Thoracic aorta (tissue), 2 donors: ENCODE results near the gene TMEM39B. TPM values are rescaled to one million over a fixed set of nuclear protein-coding genes. Genes with fewer than 3 reads are reported as not detected.
"Not testable (repeated sequence)": the region's sequence is repeated elsewhere in the genome, so short reads cannot be mapped to it uniquely, and the experiment has no call there.

Source experiments
- ATAC-seq: fragments of 150-250 bp; one replicate; pipeline ENCODE4 v1.8.0; 2017; ENCODE audit warnings: low read depth; ENCODE audit not compliant: insufficient number of reproducible peaks, low FRiP score
- DNase-seq: peaks from one replicate; pipeline ENCODE4 v3.0.0-alpha.2; 2020; ENCODE audit warnings: low spot score
- H3K27ac ChIP-seq, 2 donors: fragments of 200-600 bp; sonication (generic); 1 replicate in 1 of 2; 2 replicates in 1 of 2; pipeline ENCODE4 v1.5.1; 2016; ENCODE audit warnings: mild to moderate bottlenecking in 2 of 2, moderate library complexity in 2 of 2
- H3K27me3 ChIP-seq: fragments of 200-600 bp; sonication (generic); replicated peaks from 2 replicates; pipeline ENCODE4 v1.6.0; 2016; ENCODE audit warnings: mild to moderate bottlenecking; ENCODE audit not compliant: insufficient read depth
- H3K36me3 ChIP-seq: fragments of 200-600 bp; sonication (generic); one replicate; pipeline ENCODE4 v1.5.1; 2016
- H3K4me1 ChIP-seq, 2 donors: fragments of 200-600 bp; sonication (generic); 1 replicate in 1 of 2; 2 replicates in 1 of 2; pipeline versions ENCODE4 v1.5.1 to v1.6.0; 2016; ENCODE audit warnings: low read depth in 2 of 2, mild to moderate bottlenecking in 1 of 2; ENCODE audit not compliant: control insufficient read depth in 1 of 2
- H3K4me3 ChIP-seq: fragments of 200-600 bp; sonication (generic); 2 replicates; pipeline ENCODE4 v1.5.1; 2016; ENCODE audit warnings: mild to moderate bottlenecking
- H3K9me3 ChIP-seq: fragments of 200-600 bp; sonication (generic); 2 replicates; pipeline ENCODE4 v1.5.1; 2016
- total RNA-seq, 2 donors: library from RNA; depleted of rRNA; stranded (reverse); fragments of >200 nt; gene quantifications; one replicate each; pipeline versions ENCODE4 v1.1.0 to v1.2.3, GENCODE V29; 2016
- TF ChIP-seq, protein P1 (sequence below): fragments of 200-600 bp; sonication (generic); IDR thresholded peaks from one replicate; pipeline ENCODE4 v1.5.1; 2019; ENCODE audit warnings: antibody characterized with exemption

The TMEM39B gene
- total RNA-seq, 2 donors from 2014 or later, result 5.1 to 5.8 TPM

DNA sequence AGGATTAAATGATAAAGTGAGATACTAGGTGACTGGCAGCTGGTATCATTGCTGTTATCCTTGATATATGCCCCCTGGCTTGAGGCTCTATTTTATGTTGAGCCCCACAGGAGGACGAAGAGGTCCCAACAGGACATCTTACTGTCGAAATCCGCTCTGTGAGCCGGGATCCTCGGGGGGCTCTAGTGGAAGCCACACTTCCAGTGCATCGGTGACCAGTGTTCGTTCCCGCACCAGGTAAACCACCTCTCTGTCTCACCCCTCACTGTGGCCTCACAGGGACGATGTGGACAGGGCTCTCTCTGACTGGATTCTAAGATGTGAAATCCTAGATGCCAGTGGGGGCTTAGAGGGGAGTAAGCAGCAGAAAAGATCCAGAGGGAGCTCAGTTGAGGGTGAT lies 2.1 kb downstream of the TMEM39B start:
- peaks cover 28% of the 10 kb centered on the region for H3K36me3 ChIP-seq
- TF ChIP-seq, protein P1, sequence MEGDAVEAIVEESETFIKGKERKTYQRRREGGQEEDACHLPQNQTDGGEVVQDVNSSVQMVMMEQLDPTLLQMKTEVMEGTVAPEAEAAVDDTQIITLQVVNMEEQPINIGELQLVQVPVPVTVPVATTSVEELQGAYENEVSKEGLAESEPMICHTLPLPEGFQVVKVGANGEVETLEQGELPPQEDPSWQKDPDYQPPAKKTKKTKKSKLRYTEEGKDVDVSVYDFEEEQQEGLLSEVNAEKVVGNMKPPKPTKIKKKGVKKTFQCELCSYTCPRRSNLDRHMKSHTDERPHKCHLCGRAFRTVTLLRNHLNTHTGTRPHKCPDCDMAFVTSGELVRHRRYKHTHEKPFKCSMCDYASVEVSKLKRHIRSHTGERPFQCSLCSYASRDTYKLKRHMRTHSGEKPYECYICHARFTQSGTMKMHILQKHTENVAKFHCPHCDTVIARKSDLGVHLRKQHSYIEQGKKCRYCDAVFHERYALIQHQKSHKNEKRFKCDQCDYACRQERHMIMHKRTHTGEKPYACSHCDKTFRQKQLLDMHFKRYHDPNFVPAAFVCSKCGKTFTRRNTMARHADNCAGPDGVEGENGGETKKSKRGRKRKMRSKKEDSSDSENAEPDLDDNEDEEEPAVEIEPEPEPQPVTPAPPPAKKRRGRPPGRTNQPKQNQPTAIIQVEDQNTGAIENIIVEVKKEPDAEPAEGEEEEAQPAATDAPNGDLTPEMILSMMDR, result no peak

DNA sequence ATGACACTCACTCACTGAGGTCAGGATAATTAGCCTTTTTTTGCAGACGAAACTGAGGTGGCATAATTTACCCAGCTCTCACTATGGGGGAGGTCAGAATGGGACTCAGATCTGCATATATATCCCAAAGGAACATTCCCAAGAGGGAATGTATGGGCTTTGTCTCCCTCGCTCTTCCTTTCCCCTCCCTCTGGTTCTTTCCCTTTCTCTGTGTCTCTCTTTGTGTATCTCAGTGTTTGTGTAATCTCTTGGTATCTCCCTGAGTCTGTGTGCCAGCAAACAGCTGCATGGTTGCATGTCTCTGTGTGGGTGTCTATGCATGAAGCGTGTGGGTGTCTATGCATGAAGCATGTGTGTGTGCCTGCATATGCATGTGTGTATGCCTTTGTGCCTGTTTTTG lies 4.7 kb downstream of the TMEM39B start:
- H3K4me1 ChIP-seq, result peaks cover 5 to 12% of the 10 kb centered on the region in 2 donors
- ATAC-seq, result no peak
- no peak overlapping the region for H3K27ac ChIP-seq
- no peak for DNase-seq
- H3K36me3 ChIP-seq, result peaks cover 28% of the 10 kb centered on the region
- H3K4me3 ChIP-seq, result no peak overlapping the region
- TF ChIP-seq, protein P1, result no peak
- H3K27me3 ChIP-seq, result no peaks in the 10 kb centered on the region
- no peaks in the 10 kb centered on the region for H3K9me3 ChIP-seq

More for the DNA sequence above, 2.1 kb downstream of the TMEM39B start:
- Histone ChIP-seq H3K27ac (no peak overlapping the region), H3K9me3 (no peaks in the 10 kb centered on the region), H3K27me3 (no peaks in the 10 kb centered on the region), H3K4me3 (no peak overlapping the region), H3K4me1 (peaks cover 15 to 30% of the 10 kb centered on the region in 2 donors)
- ATAC-seq, result no peak
- DNase-seq, result no peak

DNA sequence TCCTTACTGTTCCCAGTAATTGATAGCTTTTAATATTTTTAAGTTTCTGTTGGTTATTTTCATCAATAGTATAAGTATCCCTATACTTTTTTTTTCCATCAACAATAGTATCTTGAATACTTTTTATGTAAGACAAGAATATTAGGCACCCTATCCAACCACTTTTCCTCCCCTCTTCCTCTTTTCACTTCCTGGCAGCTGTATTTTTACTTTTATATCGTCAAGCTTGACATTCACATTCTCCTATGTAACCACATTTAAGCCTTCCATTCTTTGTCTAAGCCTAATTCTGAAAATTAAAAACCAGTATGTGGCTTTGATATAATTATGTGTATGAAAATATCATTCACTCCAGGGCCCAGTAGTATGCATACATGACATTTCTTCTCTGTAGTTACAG lies 9.3 kb downstream of the TMEM39B start:
- TF ChIP-seq, protein P1, result no peak
- no peak for ATAC-seq
- Histone ChIP-seq H3K4me3 (no peak overlapping the region), H3K36me3 (peaks cover 36% of the 10 kb centered on the region), H3K9me3 (no peaks in the 10 kb centered on the region), H3K4me1 (no peaks in the 10 kb centered on the region), H3K27ac (no peak overlapping the region), H3K27me3 (no peaks in the 10 kb centered on the region)
- no peak for DNase-seq

DNA sequence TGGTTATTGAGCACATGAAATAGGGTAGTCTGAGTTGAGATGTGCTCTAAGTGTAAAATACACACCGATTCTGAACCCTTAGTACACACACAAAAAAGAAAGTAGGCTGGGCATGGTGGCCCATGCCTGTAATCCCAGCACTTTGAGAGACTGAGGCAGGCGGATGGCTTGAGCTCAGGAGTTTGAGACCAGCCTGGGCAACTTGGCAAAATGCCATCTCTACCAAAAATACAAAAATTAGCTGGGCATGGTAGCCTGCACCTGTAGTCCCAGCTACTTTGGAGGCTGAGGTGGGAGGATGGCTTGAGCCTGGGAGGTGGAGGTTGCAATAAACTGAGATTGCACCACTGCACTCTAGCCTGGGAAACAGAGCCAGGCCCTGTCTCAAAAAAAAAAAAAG lies 13.6 kb downstream of the TMEM39B start:
- not testable (repeated sequence) for DNase-seq, H3K4me3 ChIP-seq, H3K27me3 ChIP-seq, H3K9me3 ChIP-seq, H3K4me1 ChIP-seq, H3K27ac ChIP-seq, ATAC-seq
- H3K36me3 ChIP-seq, result peaks cover 26% of the 10 kb centered on the region

DNA sequence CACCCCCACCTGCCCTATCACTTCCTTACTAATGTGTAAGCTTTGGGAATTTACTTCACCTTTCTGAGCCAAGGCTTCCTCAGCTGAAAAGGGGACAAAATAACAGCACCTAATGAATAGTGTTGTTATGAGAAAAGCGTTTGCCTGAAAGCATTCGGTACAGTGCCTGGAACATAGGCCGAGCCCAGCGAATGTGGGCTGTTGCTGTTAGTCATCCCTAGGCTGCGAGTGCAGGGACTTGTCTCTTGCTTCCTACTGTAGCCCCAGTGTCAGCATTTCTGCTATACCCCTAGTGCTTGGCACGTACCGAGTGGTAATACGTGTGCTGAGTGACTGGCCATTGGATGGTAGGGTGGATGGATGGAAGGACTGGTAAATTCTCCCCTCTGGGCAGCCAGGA lies 18.4 kb downstream of the TMEM39B start:
- Histone ChIP-seq H3K9me3 (no peaks in the 10 kb centered on the region), H3K4me3 (no peak overlapping the region), H3K27ac (no peak overlapping the region), H3K27me3 (no peaks in the 10 kb centered on the region), H3K4me1 (no peaks in the 10 kb centered on the region), H3K36me3 (peaks cover 54% of the 10 kb centered on the region)
- ATAC-seq (no peak), DNase-seq (no peak)
- TF ChIP-seq, protein P1, result no peak

DNA sequence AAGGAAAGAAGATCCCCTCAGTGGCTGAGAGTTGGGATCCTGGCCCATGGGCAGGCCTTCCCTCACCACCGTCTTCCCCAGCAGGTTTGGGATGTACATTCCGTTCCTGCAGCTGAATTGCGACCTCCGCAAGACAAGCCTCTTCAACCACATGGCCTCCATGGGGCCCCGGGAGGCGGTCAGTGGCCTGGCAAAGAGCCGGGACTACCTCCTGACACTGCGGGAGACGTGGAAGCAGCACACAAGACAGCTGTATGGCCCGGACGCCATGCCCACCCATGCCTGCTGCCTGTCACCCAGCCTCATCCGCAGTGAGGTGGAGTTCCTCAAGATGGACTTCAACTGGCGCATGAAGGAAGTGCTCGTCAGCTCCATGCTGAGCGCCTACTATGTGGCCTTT lies 18.9 kb downstream of the TMEM39B start:
- peaks cover 54% of the 10 kb centered on the region for H3K36me3 ChIP-seq
- no peaks in the 10 kb centered on the region for H3K27me3 ChIP-seq
- H3K4me3 ChIP-seq, result no peak overlapping the region
- no peak for ATAC-seq
- no peaks in the 10 kb centered on the region for H3K4me1 ChIP-seq
- TF ChIP-seq, protein P1, result no peak
- no peaks in the 10 kb centered on the region for H3K9me3 ChIP-seq
- no peak for DNase-seq
- no peak overlapping the region for H3K27ac ChIP-seq
